ENCODE results near the gene IP6K2. TPM values are rescaled to one million over a fixed set of nuclear protein-coding genes. Genes with fewer than 3 reads are reported as not detected.

IP6K2 gene
- total and polyA plus RNA-seq, 10 donors = 62.1 to 105 (median 77.0) TPM

DNA sequence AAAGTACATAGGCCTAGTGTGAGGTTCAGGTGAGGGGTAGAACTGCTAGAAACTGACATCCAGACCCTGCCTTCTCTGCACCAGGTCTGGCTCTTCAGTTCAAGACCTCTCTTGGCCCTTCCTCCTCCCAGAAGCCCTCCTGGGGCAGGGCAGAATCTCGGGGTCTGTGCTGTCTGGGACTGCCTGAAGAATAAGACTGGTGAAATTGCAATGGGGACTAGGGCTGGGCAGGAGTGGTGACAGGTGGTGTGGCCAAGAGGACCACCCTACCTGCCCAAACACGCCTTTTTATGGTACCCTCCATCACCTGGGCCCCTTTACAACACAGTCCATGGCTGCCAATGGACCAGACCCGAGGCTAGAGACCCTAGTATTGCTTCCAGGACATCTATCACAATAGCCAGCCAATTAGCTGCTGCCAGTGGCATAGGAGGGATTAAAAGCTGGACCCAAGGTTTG lies 29.8 kb downstream of the IP6K2 start:
- peaks cover 4 to 58% (median 52%) of the 10 kb centered on the region in 6 donors for H3K36me3 ChIP-seq
- 58 to 83% (median 75%) methylated on average over 3 of the region's 3 CpGs for WGBS, 5 donors
- H3K4me1 ChIP-seq = peaks cover 18 to 39% (median 32%) of the 10 kb centered on the region in 6 donors
- TF ChIP-seq POLR2AphosphoS5 (IDR thresholded peaks at IDR 0.05) (no peak), CTCF (IDR thresholded peaks at IDR 0.05 in 8 of 11, conservative IDR thresholded peaks at IDR 0.05 in 3 of 11) (no peak), POLR2A (IDR thresholded peaks at IDR 0.05) (no peak)
- H3K9me3 ChIP-seq = no peaks in the 10 kb centered on the region
- no peak overlapping the region for H3K4me3 ChIP-seq
- no peaks in the 10 kb centered on the region for H3K27me3 ChIP-seq (replicated peaks in 1 of 7)
- H3K27ac ChIP-seq = peak overlapping the region in 1 of 8 donors; percentile 27
- no peak for DNase-seq
- intact Hi-C loops (cut with DNase I; ENCODE audit: low total_unique reads) = no loop called here

DNA sequence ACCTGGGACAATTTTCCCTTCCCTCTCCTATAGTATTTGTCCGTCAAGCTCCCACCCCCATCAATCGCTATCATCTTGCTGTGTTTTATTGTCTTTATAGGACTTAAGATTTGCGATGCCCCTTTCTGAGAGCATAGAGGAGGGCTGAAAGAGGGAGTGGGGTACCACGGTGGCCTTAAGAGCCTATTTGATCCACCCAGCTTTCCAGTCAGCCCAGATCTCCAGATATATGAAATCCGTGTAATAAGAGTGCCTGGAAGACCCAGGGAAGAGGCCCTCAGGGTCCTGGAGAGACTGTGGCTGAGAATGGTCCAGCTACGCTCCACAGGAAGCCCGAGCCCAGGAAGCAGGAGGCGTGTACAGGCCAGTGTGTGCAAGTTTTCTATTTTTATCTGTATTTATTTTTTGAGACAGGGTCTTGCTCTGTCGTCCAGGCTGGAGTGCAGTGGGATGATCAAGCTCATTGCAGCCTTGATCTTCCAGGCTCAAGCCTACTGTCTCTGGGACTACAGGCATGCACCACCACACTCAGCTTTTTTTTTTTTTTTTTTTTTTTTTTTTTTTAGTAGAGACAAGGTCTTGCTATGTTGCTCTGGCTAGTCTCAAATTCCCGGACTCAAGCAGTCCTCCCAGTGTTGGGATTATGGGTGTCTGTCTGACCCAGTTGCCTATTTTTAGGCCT lies 30.3 kb downstream of the IP6K2 start:
- no peaks in the 10 kb centered on the region for H3K27me3 ChIP-seq (replicated peaks in 1 of 7)
- peaks cover 18 to 39% (median 32%) of the 10 kb centered on the region in 6 donors for H3K4me1 ChIP-seq
- H3K36me3 ChIP-seq = peaks cover 4 to 58% (median 52%) of the 10 kb centered on the region in 6 donors
- intact Hi-C loops (cut with DNase I; ENCODE audit: low total_unique reads) = no loop called here
- TF ChIP-seq CTCF (IDR thresholded peaks at IDR 0.05 in 8 of 11, conservative IDR thresholded peaks at IDR 0.05 in 3 of 11) = no peak
- no peak for TF ChIP-seq POLR2A (IDR thresholded peaks at IDR 0.05)
- no peak for TF ChIP-seq POLR2AphosphoS5 (IDR thresholded peaks at IDR 0.05)
- peak overlapping the region in 4 of 8 donors; percentile 73 to 94 (median 80) for H3K4me3 ChIP-seq
- 56 to 77% (median 63%) methylated on average over 10 of the region's 10 CpGs for WGBS, 5 donors
- no peak for DNase-seq
- H3K27ac ChIP-seq = peak overlapping the region in 5 of 8 donors; percentile 89 to 95 (median 90)
- H3K9me3 ChIP-seq = no peaks in the 10 kb centered on the region

- Histone ChIP-seq H3K9me3 (no peaks in the 10 kb centered on the region), H3K36me3 (peaks cover 4 to 58% (median 52%) of the 10 kb centered on the region in 6 donors), H3K4me1 (peaks cover 18 to 39% (median 32%) of the 10 kb centered on the region in 6 donors), H3K27me3 (replicated peaks in 1 of 7) (no peaks in the 10 kb centered on the region), H3K27ac (peak within 1 kb of the TSS; percentile 80 to 95 (median 90)), H3K4me3 (peak within 1 kb of the TSS; percentile 73 to 94 (median 79))
- intact Hi-C loops (cut with DNase I; ENCODE audit: low total_unique reads) = no loop called here
- TF ChIP-seq POLR2A (IDR thresholded peaks at IDR 0.05) (peak in 1 of 3 donors; percentile 86), POLR2AphosphoS5 (IDR thresholded peaks at IDR 0.05) (peak; percentile 94 to 96 (median 95)), CTCF (IDR thresholded peaks at IDR 0.05 in 8 of 11, conservative IDR thresholded peaks at IDR 0.05 in 3 of 11) (peak; percentile 49 to 98 (median 92))
- WGBS, 5 donors = 1 to 2% (median 1%) methylated on average over 20 to 97 of the region's 97 CpGs
- DNase-seq = peak; percentile 98
Observed at GRCh38 chr3:48685603-48686511, 31.2 kb downstream of the IP6K2 start, which contains the start of gene NCKIPSD. NCKIPSD (minus strand) TSS chr3:48685915; CDS start chr3:48685807, 108 bp downstream.
